Gastrocnemius medialis (tissue), 4 donors: Measurements from ENCODE around the gene FAM228A.

Source experiments
- CTCF ChIP-seq, 5 experiments: fragments of 450-650 bp in 3 of 5; fragments of 200-600 bp in 2 of 5; sonication (generic) in 2 of 5; IDR thresholded peaks in 4 of 5; conservative IDR thresholded peaks in 1 of 5; 1 replicate in 4 of 5; 2 replicates in 1 of 5; pipeline ENCODE4 v1.5.1; 2016 to 2019; ENCODE audit warnings: antibody characterized with exemption in 5 of 5, mild to moderate bottlenecking in 3 of 5, moderate library complexity in 3 of 5
- POLR2A ChIP-seq, 2 donors: fragments of 450-650 bp; IDR thresholded peaks; one replicate each; pipeline ENCODE4 v1.6.1; 2017; ENCODE audit warnings: antibody characterized with exemption in 2 of 2, mild to moderate bottlenecking in 2 of 2, moderate library complexity in 2 of 2

GRCh38 chr2:24162494-24162893 is 12.4 kb upstream of the FAM228A start:
- TF ChIP-seq CTCF (IDR thresholded peaks at IDR 0.05 in 4 of 5, conservative IDR thresholded peaks at IDR 0.05 in 1 of 5), result no peak
- no peak for TF ChIP-seq POLR2A (IDR thresholded peaks at IDR 0.05)
